Measurements from ENCODE around the gene ITSN2.

ITSN2 gene

DNA sequence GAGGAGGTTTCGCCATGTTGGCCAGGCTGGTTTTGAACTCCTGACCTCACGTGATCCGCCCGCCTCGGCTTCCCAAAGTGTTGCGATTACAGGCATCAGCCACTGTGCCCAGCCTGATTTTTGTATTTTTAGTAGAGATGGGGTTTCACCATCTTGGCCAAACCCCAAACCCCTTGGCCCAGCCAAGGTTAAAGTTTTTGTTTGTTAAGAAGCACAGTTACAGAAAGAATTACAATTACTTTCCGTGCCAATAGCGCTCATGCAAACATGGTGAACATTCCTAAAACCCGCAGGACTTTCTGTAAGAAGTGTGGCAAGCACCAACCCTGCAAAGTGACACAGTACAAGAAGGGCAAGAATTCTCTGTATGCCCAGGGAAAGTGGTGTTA, 26.1 kb downstream of the ITSN2 start:
- no peak for DNase-seq (ENCODE audit: low read depth)

DNA sequence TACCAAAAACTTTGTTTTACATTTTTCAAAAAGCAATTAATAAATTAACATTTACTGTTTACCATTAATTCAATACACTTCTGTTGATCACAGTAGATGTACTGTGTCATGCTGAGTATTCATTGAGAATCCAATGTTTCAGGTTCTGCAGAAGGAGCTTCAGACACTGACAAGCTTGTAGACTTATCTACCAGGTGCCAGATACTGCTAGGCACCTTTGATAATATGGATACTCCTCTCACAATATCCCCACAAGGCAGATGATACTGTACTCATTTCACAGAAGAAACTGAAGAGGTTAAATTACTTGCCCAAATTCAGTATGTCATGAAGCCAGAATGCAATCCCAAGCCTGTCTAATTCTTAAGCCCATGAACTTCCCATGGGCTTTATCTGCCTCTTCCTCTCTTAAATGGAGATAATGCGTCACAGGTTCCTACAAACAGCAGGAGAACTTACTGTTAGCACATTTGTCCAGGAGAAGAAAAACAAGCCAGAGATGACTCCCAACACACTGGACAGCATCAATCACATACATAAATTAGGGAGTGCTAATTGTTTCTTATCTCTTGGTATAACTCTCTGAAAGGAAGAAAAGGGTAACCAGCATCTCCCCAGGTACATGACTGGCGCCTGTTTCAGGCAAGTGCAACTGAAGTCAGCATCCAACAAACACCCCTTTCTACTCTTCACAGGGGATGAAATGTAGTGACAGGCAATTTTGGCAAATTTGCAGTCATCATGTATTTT, 27.4 kb downstream of the ITSN2 start:
- DNase-seq (ENCODE audit: low read depth) = no peak

DNA sequence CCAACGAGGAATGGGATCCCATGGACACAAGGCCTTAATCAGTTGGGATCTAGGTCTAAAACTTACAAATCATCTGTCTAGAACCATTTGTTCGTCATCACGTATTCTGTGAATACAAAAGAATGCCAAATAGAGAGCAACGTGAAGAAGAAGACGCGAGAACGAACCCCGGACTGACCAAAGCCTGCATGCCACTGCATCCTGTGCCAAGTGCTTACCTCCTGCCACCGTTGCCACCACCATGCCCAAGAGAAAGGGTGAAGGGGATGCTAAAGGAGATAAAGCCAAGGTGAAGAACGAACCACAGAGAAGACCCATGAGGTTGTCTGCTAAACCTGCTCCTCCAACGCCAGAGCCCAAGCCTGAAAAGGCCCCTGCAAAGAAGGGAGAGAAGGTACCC, 30.2 kb downstream of the ITSN2 start:
- DNase-seq (ENCODE audit: low read depth) = no peak

DNA sequence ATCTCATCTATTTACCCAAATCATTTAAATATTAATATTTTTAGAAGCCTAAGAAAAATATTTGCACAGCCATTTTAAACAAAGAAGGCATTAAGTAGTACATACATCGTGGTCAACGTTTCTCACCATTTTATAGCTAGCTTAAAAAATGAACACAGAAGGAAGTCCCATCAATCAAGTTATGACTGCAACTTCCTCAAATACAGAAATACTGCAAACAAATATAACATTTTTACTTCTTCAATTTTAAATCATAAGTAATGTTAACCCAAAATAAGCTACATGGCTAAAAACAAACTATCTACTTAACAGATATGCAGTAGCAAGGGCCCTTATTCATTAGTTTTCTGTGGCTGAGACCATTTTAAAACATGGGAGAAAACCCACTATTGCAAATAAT, 30.6 kb downstream of the ITSN2 start:
- no peak for DNase-seq (ENCODE audit: low read depth)

DNA sequence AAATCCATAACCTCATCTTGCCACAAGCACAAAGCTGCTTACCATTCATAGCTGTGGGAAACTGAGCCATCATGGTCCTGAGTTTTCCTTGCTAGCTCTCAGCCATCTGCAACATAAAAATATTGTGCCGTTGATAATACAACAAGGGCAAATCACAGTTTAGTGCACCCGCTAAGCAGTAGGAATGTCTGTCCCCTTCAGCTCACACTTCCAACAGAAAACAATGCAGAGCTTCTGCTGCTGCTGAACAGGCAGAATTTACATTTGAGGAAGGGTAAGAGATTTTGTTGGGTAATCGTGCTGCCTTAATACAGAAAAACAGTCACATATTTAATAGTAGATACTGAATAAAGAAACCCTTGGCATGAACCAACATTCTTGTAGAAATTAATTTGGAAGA, 32.3 kb downstream of the ITSN2 start:
- no peak for DNase-seq (ENCODE audit: low read depth)

DNA sequence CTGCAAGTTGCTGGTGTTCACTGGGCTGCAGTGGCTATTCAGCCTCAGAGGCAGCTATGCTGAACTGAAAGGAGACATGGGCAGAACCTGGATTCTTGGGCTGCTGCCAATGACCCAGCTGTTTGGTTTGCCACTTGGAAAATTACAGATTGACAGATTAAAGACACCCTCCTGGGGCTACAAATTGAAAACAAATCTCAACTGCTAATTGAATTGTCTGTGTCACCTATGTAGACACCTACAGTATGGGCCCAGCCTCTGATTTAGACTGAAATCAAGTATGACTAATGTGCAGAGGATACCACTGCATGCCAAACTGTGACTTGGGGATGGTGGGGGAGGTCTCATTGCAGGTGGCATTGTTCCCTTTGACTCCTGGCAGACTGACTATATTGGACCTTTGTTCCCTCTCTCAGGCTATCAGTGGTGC, 42.8 kb downstream of the ITSN2 start:
- no peak for DNase-seq (ENCODE audit: low read depth)

DNA sequence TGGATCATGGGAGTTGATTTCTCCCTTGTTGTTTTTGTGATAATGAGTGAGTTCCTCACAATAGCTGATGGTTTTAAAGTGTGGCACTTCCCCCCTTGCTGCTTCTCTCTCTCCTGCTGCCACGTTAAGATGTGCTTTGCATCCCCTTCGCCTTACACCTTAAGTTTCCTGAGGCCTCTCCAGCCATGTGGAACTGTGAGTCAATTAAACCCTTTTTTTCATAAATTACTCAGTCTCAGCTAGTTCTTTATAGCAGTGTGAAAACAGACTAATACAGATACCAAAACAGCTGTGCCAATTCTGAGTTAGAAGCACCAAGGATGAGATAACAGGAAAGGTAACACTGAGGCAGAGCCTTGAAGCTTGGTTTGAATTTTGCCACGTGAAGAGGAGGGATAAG, 44.7 kb downstream of the ITSN2 start:
- no peak for DNase-seq (ENCODE audit: low read depth)

DNA sequence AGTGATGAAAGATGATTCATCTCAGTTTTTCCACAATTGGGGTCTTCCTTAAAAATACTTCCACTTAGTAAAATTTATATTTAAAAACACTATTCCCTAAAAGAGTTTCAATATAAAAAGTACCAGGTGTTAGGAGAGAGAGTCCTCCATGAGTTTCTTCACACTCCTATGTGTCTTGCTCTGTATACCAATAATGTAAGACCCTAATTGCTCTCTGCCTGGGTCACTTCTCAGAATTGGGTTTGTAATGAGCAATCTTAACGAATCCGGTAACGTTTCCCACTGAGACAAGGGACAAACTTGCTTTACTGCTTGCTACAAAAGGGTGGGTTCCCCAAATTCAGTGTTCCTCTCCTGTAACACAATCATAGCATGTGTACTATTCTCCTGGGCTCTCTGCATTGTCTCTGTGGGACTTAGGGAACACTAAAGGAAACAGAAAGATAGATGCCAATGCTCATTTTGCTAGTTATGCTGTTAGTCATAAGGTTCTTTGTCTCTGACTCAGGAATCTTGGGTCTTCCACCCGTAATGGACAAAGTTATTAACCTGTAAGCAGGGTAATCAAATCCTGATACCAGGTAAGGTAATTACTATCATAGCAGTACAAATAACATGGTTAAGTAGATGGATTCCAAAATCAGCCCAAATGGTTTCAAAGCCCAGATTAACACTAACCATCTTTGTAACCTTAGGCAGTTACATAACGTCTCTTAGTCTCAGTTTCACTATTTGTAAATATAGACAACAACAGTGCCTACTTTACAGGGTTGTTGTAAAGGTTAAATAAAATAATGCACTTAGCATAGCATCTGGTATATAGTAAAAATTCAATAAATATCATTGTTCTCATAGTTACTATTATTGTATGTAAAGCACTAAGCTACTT, 46.3 kb downstream of the ITSN2 start:
- DNase-seq (ENCODE audit: low read depth) = no peak

DNA sequence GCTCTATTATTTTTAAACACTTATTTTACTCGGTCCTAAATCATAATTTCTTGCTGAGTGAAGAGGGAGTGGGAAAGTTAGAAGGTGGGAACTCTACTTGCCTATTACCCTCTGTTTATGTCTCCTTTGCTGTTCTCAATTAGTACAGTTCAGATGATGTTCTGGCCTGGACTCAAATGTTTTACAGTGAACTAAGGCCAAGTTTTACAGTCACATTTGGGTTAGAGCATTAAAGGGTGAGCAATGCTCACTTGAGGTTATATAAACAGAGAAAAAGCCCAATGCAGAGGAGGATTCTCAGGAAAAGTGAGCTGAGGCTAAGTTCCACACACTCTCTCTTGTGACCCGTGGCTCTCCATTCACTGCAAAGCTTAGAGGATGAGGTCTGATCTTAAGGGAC, 52.4 kb downstream of the ITSN2 start:
- DNase-seq (ENCODE audit: low read depth) = no peak

DNA sequence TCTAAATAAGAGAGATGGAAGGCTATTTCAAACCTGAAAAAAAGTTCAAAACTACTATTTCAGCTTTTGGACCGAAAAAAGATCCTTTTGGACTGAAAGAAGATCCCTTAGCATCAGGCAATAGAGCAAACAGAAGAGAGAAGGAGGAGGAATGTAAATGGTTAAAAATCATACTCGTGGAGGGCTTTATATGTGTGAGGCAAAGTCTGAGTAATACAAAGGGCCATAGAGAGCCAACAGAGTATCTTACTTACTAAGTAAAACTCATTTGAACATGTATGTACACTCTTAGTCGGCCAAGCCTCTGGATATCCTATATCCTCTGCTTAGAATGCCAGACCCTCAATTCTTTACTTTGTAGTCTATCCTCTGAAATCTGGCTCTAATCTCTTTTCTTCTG, 55.7 kb downstream of the ITSN2 start:
- DNase-seq (ENCODE audit: low read depth) = no peak

DNA sequence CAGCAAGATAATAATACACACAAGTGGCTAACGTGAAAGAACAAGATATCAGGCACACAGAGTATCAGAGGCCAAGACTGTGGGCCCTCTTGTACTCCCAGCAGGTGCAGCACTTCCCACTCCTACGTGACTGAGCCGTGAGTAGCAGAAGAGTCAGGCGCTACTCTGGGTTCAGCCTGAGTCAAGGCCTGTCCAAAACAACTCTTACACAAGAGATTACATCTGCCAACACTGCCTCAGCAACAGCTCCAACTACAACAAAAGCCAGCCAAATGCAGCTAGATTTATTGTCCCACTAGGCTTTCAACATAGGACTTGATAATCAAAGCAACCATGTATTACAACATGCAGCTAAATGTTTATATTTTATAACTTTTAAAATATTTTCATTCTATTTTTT, 56.2 kb downstream of the ITSN2 start:
- no peak for DNase-seq (ENCODE audit: low read depth)

DNA sequence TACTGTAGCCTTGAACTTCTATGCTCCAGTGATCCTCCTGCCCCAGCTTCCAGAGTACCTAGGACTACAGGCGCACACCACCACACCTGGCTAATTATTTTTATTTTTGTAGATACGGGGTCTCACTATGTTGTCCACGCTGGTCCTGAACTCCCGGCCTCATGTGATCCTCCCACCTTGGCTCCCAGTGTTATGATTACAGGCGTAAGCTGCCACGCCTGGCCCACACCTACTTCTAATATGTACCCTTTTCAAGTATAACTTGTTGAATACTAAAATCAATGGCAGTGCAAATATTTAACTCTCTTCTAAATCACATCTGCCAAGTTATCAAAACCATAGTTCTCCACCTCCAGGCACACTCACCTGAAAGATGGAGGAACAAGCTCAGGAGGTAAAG, 58.7 kb downstream of the ITSN2 start:
- no peak for DNase-seq (ENCODE audit: low read depth)

DNA sequence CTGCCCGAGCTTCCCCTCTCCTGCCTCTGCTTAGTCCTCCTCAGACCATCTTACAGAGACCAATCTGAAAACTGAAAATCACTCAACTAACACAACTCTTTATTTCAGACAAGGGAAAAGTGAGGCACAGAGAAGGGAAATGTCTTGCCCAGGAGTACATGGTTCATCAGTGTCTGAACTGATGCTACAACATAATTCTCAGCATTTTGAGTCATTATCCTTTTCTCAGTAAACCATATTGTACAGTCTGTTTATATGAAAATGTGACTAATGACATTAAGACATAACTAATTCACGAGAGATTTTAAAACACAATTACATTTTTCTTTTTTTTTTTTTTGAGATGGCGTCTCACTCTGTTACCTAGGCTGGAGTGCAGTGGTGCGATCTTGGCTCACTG, 62.7 kb downstream of the ITSN2 start:
- DNase-seq (ENCODE audit: low read depth) = no peak

DNA sequence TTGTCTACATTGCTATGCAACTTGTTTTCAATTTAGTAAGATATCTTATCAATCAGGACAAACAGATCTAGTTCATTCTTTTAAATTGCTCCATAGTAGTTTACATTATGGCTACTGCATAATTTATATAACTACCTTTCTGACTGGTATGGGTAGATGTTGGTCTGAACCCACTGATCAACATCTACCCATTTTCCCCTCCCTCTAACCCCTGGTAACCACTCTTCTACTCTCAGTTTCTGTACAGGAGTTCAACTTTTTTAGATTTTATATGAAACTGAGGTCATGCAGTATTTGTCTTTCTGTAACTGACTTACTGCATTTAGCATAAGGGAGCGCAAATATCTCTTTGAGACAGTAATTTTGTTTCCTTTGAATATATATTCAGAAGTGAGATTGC, 73.2 kb downstream of the ITSN2 start:
- no peak for DNase-seq (ENCODE audit: low read depth)

DNA sequence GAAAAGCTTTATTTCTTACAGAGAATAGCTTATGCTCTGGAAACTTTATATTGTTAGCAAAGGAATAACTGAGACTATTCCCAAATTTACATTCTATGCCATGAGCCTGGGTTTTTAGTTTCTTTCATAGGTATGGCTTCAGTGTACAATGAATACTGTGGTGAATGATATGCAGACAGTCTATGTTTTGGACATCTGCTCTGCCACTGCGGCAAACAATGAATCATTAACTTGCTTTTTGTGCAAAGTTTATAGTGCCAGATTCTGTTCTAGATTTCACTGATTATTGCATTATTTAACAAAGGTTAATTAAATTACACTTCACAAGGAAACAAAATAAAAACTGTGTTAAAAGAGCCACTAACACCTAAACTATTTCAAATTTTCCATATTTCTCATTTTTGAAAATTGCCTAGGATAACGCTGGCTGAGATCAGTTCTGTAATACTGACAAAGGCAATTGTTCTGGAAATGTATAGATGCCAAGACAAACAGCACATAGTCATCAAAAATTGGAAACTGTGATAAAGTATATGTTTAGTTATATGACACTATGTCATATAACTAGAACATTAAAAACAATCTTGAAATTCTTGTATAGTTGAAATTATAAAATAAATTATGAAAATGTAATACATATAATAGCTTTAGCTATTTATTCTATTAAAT, 74.7 kb downstream of the ITSN2 start:
- no peak for DNase-seq (ENCODE audit: low read depth)

DNA sequence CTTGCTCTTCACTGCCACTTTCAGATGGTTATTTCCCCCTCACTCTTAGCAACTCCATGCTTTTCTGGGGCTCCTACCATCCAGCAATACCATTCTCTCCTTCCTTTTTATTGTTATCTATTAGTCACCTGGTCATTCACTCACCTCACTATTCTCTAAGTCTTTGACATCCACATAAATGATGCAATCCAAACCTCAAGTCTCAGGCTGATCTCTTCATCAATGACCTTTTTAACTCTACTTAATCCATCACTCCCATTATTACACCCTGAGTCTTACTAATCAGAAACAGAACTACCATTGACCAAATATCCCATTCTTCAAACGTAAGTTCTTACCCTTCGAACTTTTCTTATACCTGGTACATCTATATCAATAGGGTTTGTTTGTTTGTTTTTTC, 79.7 kb downstream of the ITSN2 start:
- DNase-seq (ENCODE audit: low read depth) = no peak

DNA sequence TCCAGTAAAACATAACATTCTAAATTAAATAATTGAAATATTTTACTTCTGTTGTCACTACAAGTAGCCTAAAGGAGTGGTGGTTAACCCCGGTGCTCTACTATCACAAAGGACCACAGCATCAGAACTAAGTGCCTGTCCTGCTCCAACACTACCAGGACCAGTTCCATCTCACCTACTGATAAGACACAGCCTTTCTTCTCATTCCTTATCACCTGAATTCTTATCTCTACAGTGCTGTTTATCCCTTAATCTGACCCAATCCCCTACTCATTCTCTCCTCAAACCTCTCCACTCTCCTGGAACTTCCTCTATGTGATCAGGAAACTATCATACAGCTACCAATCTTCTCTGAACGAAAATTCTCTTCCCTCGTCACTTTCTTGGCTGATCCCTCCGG, 80.2 kb downstream of the ITSN2 start:
- DNase-seq (ENCODE audit: low read depth) = no peak

DNA sequence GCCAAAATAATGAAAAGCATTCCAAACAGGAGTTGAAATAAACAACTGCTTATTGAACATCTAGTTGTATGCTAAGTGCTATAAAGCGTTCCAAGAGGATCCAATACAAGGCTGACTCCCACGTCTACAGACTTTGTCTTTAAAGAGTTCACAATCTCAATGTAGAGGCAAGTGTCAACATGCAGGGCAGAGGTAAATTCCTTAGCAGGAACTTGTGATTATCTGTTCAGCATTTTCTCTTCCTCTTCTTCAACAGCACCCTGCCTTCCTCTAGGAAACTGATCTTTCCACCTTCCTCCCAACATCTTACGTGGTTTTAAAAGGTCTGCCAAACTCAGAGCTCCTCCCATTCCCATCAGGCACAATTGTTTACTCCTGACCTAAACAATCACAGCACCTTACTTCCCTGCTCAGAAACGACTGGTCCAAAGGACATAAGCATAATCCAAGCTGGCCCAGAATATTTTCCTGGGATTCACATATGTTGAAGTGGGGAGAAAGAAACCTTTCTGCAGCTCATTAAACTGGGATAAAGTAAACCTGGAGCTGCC, 83.9 kb downstream of the ITSN2 start:
- no peak for DNase-seq (ENCODE audit: low read depth)

DNA sequence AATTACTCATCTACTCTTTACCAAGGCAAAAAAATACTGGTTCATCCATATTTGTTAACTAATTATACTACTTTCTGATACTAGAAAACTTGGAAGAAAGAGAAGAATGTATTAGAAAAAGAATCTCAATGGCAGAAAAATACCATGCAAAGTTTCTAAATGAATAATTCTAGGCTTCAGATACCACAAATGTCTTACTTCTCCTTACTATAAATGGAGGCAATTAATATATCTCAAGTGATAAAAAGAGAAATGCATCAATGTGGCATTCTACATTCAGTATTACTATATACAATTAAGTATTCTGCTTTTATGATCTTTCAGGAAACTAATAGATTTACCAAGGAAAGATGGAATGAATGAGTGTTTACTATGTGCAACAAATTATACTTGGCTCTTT, 85.5 kb downstream of the ITSN2 start:
- DNase-seq (ENCODE audit: low read depth) = no peak

DNA sequence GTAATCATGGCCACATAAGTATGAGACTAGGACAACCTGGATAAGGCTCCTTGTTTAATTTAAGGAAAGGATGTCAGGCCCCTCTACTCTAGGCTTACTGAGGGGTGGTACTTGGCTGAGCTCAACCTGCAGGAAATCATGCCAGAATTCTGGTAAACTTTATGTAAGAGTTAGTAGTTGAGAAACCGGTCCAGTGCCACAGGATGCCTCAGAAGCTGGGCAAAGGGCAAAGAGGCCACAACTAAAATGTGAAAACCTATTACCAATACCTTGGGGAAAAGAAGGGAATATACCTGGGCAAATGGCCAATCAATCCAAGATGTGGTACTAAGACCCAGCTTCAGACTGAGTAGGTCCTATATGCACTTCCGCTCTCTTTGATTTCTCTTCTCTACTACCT, 86.7 kb downstream of the ITSN2 start:
- DNase-seq (ENCODE audit: low read depth) = no peak

DNA sequence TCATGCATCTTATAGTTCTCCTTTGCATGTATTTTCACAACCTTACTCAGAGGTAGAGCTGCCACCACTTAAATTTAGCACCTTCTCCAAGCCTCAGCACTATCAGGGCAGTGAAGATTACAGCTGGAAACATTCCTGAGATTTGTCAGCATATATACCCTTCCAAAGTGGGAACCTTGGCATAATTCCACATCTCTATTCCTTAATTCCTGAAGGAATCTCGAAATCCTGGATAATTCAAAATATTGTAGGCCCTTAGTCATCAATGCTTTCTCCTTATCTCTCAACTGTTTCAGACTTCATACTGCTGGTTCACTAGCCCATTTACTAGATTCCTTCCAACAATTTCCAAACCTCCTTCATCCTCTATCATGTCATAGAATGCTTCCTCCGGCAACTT, 87.4 kb downstream of the ITSN2 start:
- DNase-seq (ENCODE audit: low read depth) = no peak

DNA sequence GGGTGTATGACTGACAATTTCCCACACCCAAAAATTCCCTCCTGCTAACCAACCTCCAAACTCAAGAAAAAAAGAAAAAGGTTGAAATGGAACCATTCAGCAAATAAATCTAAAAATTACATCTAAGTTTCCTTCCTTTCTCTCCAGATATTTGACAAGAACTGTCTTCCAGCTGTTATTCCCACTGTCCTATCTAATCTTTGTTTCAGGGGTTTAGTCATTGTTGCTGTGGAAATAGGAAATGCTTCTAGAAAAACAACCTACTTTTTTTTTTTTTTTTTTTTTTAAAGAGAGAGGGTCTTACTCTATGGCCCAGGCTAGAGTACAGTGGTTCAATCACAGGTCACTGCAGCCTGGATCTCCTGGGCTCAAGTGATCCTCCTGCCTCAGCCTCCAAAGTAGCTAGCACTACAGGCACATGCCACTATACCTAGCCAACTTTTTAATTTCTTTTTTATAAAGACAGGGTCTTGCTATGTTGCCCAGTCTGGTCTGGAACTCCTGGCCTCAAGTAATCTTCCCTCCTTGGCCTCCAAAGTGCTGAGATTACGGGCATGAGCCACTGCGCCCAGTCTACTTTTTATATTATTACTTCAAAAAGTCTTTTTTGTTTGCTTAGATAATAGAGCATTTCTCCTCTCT, 88.1 kb downstream of the ITSN2 start:
- DNase-seq (ENCODE audit: low read depth) = no peak
